Hematopoietic multipotent progenitor cell treated with erythropoietin and hydrocortisone succinate and interleukin-3 and kit ligand, for 6 days (in vitro differentiated cells): Measurements from ENCODE around the gene ATP11A.

ENCODE experiments used
- DNase-seq: peaks from one replicate; pipeline ENCODE4 v3.0.0-alpha.2; 2015

The ATP11A gene

GRCh38 chr13:112803422-112803821, 113.6 kb downstream of the ATP11A start:
- DNase-seq, result no peak

GRCh38 chr13:112804374-112804773, 114.5 kb downstream of the ATP11A start:
- no peak for DNase-seq

GRCh38 chr13:112806739-112807652, 117.2 kb downstream of the ATP11A start:
- DNase-seq, result no peak

- DNase-seq, result no peak
Observed at GRCh38 chr13:112807653-112808376, 118.0 kb downstream of the ATP11A start.

- DNase-seq, result no peak
Observed at GRCh38 chr13:112808377-112809140, 118.7 kb downstream of the ATP11A start.

- no peak for DNase-seq
Observed at GRCh38 chr13:112809332-112810315, 119.8 kb downstream of the ATP11A start.

- DNase-seq, result no peak
Observed at GRCh38 chr13:112810608-112811007, 120.8 kb downstream of the ATP11A start.

GRCh38 chr13:112812306-112813055, 122.6 kb downstream of the ATP11A start:
- no peak for DNase-seq

- DNase-seq, result no peak
Observed at GRCh38 chr13:112813552-112813951, 123.7 kb downstream of the ATP11A start.

GRCh38 chr13:112814905-112815585, 125.2 kb downstream of the ATP11A start:
- DNase-seq, result no peak

- DNase-seq, result no peak
Observed at GRCh38 chr13:112815871-112816270, 126.0 kb downstream of the ATP11A start.

- no peak for DNase-seq
Observed at GRCh38 chr13:112818040-112818697, 128.3 kb downstream of the ATP11A start.

- no peak for DNase-seq
Observed at GRCh38 chr13:112818698-112819045, 128.8 kb downstream of the ATP11A start.

GRCh38 chr13:112819111-112819510, 129.3 kb downstream of the ATP11A start:
- no peak for DNase-seq

GRCh38 chr13:112819816-112820215, 130.0 kb downstream of the ATP11A start:
- DNase-seq, result no peak

- DNase-seq, result no peak
Observed at GRCh38 chr13:112820318-112820717, 130.5 kb downstream of the ATP11A start.

- no peak for DNase-seq
Observed at GRCh38 chr13:112821340-112822055, 131.7 kb downstream of the ATP11A start.

- no peak for DNase-seq
Observed at GRCh38 chr13:112822851-112823250, 133.0 kb downstream of the ATP11A start.

- DNase-seq, result no peak
Observed at GRCh38 chr13:112824429-112824828, 134.6 kb downstream of the ATP11A start.
